Neuronal stem cell (in vitro differentiated cells): ENCODE measurements around the gene CADPS.
A peak's percentile ranks its signal among the peaks of the same experiment; 100 is the strongest.

Experiments
- DNase-seq: peaks from one replicate; pipeline ENCODE4 v3.0.0-alpha.2; 2013; ENCODE audit warnings: low spot score
- H2AFZ ChIP-seq: one replicate; pipeline ENCODE4 v1.6.1; 2013; ENCODE audit warnings: mild to moderate bottlenecking, low read length, inconsistent platforms
- H2AK5ac ChIP-seq: 2 replicates; pipeline ENCODE4 v1.6.1; 2013; ENCODE audit warnings: low read depth, mild to moderate bottlenecking, inconsistent platforms, low read length, moderate library complexity, mixed read lengths
- H2BK120ac ChIP-seq: 2 replicates; pipeline ENCODE4 v1.6.1; 2013; ENCODE audit warnings: low read depth, mild to moderate bottlenecking, inconsistent platforms, low read length, moderate library complexity, mixed read lengths
- H2BK12ac ChIP-seq: one replicate; pipeline ENCODE4 v1.6.1; 2013; ENCODE audit warnings: low read length, inconsistent platforms
- H2BK15ac ChIP-seq: 2 replicates; pipeline ENCODE4 v1.6.1; 2013; ENCODE audit warnings: mild to moderate bottlenecking, low read length, inconsistent platforms, mixed read lengths
- H2BK5ac ChIP-seq: one replicate; pipeline ENCODE4 v1.6.1; 2013; ENCODE audit warnings: inconsistent platforms, mild to moderate bottlenecking, low read length, moderate library complexity
- H3K14ac ChIP-seq: one replicate; pipeline ENCODE4 v1.6.1; 2013; ENCODE audit warnings: low read length, inconsistent platforms
- H3K18ac ChIP-seq: 2 replicates; pipeline ENCODE4 v1.6.1; 2013; ENCODE audit warnings: low read length, inconsistent platforms
- H3K23ac ChIP-seq: 2 replicates; pipeline ENCODE4 v1.6.1; 2013; ENCODE audit warnings: low read depth, mild to moderate bottlenecking, mixed read lengths, low read length, inconsistent platforms; ENCODE audit not compliant: poor library complexity
- H3K27ac ChIP-seq: replicated peaks from 3 replicates; pipeline ENCODE4 v1.5.1; 2013; ENCODE audit warnings: low read length, inconsistent platforms
- H3K27me3 ChIP-seq, 3 experiments: 2 replicates each; pipeline ENCODE4 v1.6.1; 2013; ENCODE audit warnings: low read length in 3 of 3, mild to moderate bottlenecking in 2 of 3, inconsistent platforms in 1 of 3, low read depth in 1 of 3, mixed read lengths in 1 of 3, moderate library complexity in 1 of 3; ENCODE audit not compliant: control insufficient read depth in 3 of 3, insufficient read depth in 3 of 3
- H3K36me3 ChIP-seq, 2 donors: replicated peaks in 1 of 2; 2 replicates each; pipeline ENCODE4 v1.6.1; 2013; ENCODE audit warnings: low read length in 2 of 2; ENCODE audit not compliant: control insufficient read depth in 2 of 2, insufficient read depth in 2 of 2
- H3K4ac ChIP-seq: 2 replicates; pipeline ENCODE4 v1.6.1; 2013; ENCODE audit warnings: inconsistent platforms, mild to moderate bottlenecking, low read length, moderate library complexity
- H3K4me1 ChIP-seq, 2 donors: 1 replicate in 1 of 2; 2 replicates in 1 of 2; pipeline ENCODE4 v1.6.1; 2013; ENCODE audit warnings: low read length in 2 of 2, low read depth in 1 of 2; ENCODE audit not compliant: control insufficient read depth in 2 of 2, insufficient read depth in 1 of 2
- H3K4me2 ChIP-seq: one replicate; pipeline ENCODE4 v1.6.1; 2013; ENCODE audit warnings: mild to moderate bottlenecking, low read length, inconsistent platforms; ENCODE audit not compliant: insufficient read depth, poor library complexity, severe bottlenecking
- H3K4me3 ChIP-seq, 2 donors: 2 replicates each; pipeline ENCODE4 v1.5.1; 2013; ENCODE audit warnings: low read length in 2 of 2, mild to moderate bottlenecking in 2 of 2, inconsistent platforms in 1 of 2, moderate library complexity in 1 of 2
- H3K79me1 ChIP-seq: one replicate; pipeline ENCODE4 v1.6.1; 2013; ENCODE audit warnings: low read depth, mild to moderate bottlenecking, inconsistent platforms, low read length, moderate library complexity
- H3K9ac ChIP-seq: one replicate; pipeline ENCODE4 v1.6.1; 2013; ENCODE audit warnings: mild to moderate bottlenecking, low read depth, low read length, inconsistent platforms; ENCODE audit not compliant: poor library complexity
- H3K9me3 ChIP-seq, 2 donors: replicated peaks in 1 of 2; 2 replicates each; pipeline versions ENCODE3 to v1.6.1; 2013; ENCODE audit warnings: low read length in 2 of 2, mild to moderate bottlenecking in 2 of 2, inconsistent platforms in 1 of 2, low read depth in 1 of 2, mixed read lengths in 1 of 2, moderate library complexity in 1 of 2; ENCODE audit not compliant: control insufficient read depth in 2 of 2, insufficient read depth in 1 of 2
- H4K8ac ChIP-seq: one replicate; pipeline ENCODE4 v1.6.1; 2013; ENCODE audit warnings: low read depth, mild to moderate bottlenecking, inconsistent platforms, low read length, moderate library complexity
- H4K91ac ChIP-seq: one replicate; pipeline ENCODE4 v1.6.1; 2013; ENCODE audit warnings: low read length, low read depth, mild to moderate bottlenecking, inconsistent platforms; ENCODE audit not compliant: poor library complexity
- WGBS, 2 donors: extraction: QIAGEN DNeasy Blood & Tissue Kit; methylation state at CpG; one replicate each; pipeline ENCODE4 v1.1.7; 2013; ENCODE audit warnings: missing lambda C conversion rate in 2 of 2, mixed read lengths in 1 of 2; ENCODE audit not compliant: insufficient read length in 2 of 2, insufficient replicate concordance in 1 of 2; ENCODE audit errors: extremely low coverage in 2 of 2; 5-methylcytosine and 5-hydroxymethylcytosine counted together

The CADPS gene

DNA sequence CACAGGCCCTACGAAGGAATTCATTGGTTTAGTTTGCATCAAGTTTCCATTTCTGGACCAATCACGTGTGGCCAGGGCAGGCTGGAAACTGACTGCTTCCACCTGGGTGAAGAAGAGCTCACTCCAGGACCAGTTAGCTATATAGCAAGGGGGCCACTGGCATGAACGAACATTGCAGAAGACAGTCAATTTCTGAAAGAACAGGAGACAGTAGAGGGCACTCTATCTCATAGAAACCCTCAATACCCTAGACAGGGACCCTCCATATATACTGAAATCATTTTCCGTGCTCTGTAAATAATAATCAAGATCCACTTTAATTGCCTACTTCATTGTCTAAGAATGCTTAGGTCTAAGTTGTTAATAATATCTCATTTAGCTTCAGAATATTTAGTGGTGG lies 215.6 kb downstream of the CADPS start:
- Histone ChIP-seq H2BK12ac (no peak overlapping the region), H3K23ac (no peak overlapping the region), H2BK15ac (no peak overlapping the region), H3K4me2 (no peak overlapping the region), H2AFZ (no peak overlapping the region), H2BK5ac (no peak overlapping the region), H3K27me3 (no peaks in the 10 kb centered on the region), H3K14ac (no peak overlapping the region), H3K4me3 (no peak overlapping the region), H2AK5ac (no peak overlapping the region), H3K36me3 (no peaks in the 10 kb centered on the region), H4K8ac (no peak overlapping the region), H3K9ac (no peak overlapping the region), H3K4me1 (peaks cover 0 to 4% of the 10 kb centered on the region in 2 donors), H2BK120ac (no peak overlapping the region), H3K9me3 (no peaks in the 10 kb centered on the region), H3K18ac (no peak overlapping the region), H3K4ac (no peak overlapping the region), H3K27ac (no peak overlapping the region), H4K91ac (no peak overlapping the region), H3K79me1 (no peaks in the 10 kb centered on the region)
- WGBS, 2 donors, result no CpG with 5 or more reads among the region's 4 CpGs
- DNase-seq, result no peak

DNA sequence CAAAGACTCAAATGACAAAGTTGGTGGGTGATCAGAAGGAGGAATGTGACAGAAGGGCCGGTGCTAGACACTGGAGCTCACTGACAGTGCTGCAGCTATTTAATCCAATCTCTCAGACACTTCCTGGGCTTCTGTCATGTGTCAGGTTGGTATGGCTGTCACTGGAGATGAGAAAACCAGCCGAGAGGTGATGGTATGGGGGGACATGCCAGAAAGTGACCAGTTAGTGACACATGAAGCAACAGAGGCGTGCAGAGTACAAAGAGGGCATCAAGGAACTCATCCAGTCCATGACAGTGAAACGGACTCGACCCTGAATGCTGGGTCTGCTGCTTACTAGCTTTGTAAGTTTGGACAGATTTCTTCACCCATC lies 219.5 kb downstream of the CADPS start:
- Histone ChIP-seq H3K79me1 (no peaks in the 10 kb centered on the region), H3K4me1 (peaks cover 0 to 4% of the 10 kb centered on the region in 2 donors), H3K36me3 (no peaks in the 10 kb centered on the region), H3K4ac (no peak overlapping the region), H3K9me3 (no peaks in the 10 kb centered on the region), H3K4me2 (no peak overlapping the region), H4K8ac (no peak overlapping the region), H3K27me3 (no peaks in the 10 kb centered on the region), H2BK12ac (no peak overlapping the region), H3K4me3 (no peak overlapping the region), H2BK120ac (no peak overlapping the region), H2BK5ac (no peak overlapping the region), H2AFZ (no peak overlapping the region), H3K23ac (no peak overlapping the region), H2AK5ac (no peak overlapping the region), H3K27ac (no peak overlapping the region), H3K14ac (no peak overlapping the region), H4K91ac (peak overlapping the region; percentile 3), H3K18ac (no peak overlapping the region), H2BK15ac (no peak overlapping the region), H3K9ac (no peak overlapping the region)
- no peak for DNase-seq
- no CpG with 5 or more reads among the region's 5 CpGs for WGBS, 2 donors

DNA sequence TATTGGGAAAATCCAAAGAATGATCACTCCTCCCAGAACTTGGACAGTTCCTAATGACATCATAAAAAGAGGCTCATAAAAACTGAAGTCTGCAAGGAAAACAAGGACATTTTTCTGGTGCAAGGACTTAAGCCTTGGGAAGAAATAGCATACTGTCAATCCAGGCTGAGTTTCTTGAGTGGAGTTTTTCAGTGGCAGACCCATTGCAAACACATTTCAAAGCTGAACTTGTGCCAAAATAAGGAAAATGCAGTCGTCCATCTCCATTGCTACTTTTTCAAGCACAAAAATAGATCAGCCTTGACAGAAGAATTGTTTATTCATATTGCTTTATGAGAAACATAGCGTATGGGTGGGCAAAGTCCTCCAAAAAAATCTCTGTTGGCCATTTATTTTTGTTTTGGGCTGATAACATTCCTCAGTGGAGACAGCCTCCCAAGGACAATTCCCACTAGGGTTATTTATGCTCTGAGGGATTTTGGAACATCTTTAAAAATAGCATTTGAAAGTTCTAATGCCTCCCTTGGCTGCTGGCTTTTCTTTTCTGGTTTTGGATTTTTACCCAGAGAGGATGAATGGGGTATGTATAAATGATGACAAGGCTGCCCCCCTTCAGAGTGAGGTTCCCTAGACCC lies 220.0 kb downstream of the CADPS start:
- H4K8ac ChIP-seq, result no peak overlapping the region
- H2AK5ac ChIP-seq, result no peak overlapping the region
- WGBS, 2 donors, result no CpG with 5 or more reads among the region's 2 CpGs
- no peak overlapping the region for H3K27ac ChIP-seq
- no peak overlapping the region for H3K4ac ChIP-seq
- no peak overlapping the region for H2BK120ac ChIP-seq
- no peak overlapping the region for H3K4me3 ChIP-seq
- H3K14ac ChIP-seq, result no peak overlapping the region
- H2BK15ac ChIP-seq, result no peak overlapping the region
- H3K36me3 ChIP-seq, result no peaks in the 10 kb centered on the region
- no peak overlapping the region for H3K23ac ChIP-seq
- no peak overlapping the region for H3K4me2 ChIP-seq
- H3K27me3 ChIP-seq, result no peaks in the 10 kb centered on the region
- H3K4me1 ChIP-seq, result peaks cover 0 to 4% of the 10 kb centered on the region in 2 donors
- no peak overlapping the region for H2BK12ac ChIP-seq
- H3K18ac ChIP-seq, result no peak overlapping the region
- no peak overlapping the region for H3K9ac ChIP-seq
- H3K79me1 ChIP-seq, result no peaks in the 10 kb centered on the region
- H4K91ac ChIP-seq, result no peak overlapping the region
- H3K9me3 ChIP-seq, result no peaks in the 10 kb centered on the region
- H2AFZ ChIP-seq, result no peak overlapping the region
- H2BK5ac ChIP-seq, result no peak overlapping the region
- no peak for DNase-seq

DNA sequence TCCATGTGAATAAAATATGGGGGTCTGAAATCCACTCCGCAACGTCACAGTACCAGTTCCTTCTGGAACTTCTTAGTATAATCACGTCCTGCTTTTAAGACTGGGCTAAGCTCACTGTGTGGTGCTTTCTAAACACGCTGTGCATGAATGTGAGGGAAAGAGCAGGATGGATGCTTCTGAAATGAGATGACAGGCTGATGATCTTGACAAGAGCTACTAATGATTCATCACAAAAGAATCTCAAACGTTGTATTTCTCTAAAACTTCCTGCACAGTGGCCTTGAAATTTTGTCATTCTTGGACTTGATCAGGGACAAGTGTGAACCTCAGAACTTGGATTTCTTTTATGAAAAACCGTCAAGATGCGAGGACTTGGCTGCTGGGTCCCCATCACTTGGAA lies 221.4 kb downstream of the CADPS start:
- Histone ChIP-seq H3K4me1 (peaks cover 0 to 4% of the 10 kb centered on the region in 2 donors), H3K9me3 (no peaks in the 10 kb centered on the region), H3K14ac (no peak overlapping the region), H2BK120ac (no peak overlapping the region), H2BK12ac (no peak overlapping the region), H3K9ac (no peak overlapping the region), H3K23ac (no peak overlapping the region), H3K27me3 (no peaks in the 10 kb centered on the region), H3K36me3 (no peaks in the 10 kb centered on the region), H2AK5ac (no peak overlapping the region), H4K8ac (no peak overlapping the region), H2AFZ (no peak overlapping the region), H4K91ac (no peak overlapping the region), H3K4me3 (no peak overlapping the region), H3K4ac (no peak overlapping the region), H3K18ac (no peak overlapping the region), H2BK15ac (no peak overlapping the region), H3K27ac (no peak overlapping the region), H3K79me1 (no peaks in the 10 kb centered on the region), H2BK5ac (no peak overlapping the region), H3K4me2 (no peak overlapping the region)
- no CpG with 5 or more reads among the region's 7 CpGs for WGBS, 2 donors
- no peak for DNase-seq
